GM12875 (cell line): ENCODE results near the gene FBXW4.
A peak's percentile ranks its signal among the peaks of the same experiment; 100 is the strongest.

Source experiments
- H3K4me3 ChIP-seq: one replicate; pipeline ENCODE4 v1.5.1; 2011; ENCODE audit warnings: low read depth, low read length, control low read depth
- CTCF ChIP-seq: IDR thresholded peaks from 2 replicates; pipeline ENCODE4 v1.5.1; 2011; ENCODE audit warnings: low read depth, mild to moderate bottlenecking, control low read depth, inconsistent platforms, low read length, moderate library complexity, borderline replicate concordance; ENCODE audit not compliant: insufficient read depth

Gene FBXW4

DNA sequence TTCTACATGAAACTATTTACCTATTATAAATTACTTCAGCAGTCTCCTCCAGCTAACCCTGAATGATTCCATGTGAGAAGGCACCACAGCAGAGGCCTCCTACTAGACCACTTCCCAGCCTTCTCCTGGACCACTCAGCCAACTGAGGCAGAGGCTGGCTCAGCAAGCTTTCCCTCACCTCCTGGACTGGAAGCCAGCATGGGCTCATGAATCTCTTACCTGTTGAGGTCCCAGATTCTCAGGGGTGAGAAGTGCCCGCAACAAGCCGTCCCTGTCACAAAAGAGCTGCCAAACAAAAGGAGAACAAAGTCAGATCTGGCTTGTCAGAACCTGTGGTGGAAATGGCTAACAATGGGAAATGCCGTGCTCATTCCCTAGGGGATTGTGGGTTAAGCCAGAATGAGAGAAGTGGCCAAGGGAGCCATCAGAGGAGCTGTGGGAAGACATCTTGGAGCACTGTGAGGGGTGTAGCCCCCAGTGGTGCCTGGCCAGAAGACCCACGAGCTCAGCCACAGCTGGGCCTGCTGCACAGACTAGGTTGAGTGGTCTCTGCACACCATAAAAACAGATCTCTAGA, 70.4 kb downstream of the FBXW4 start:
- TF ChIP-seq CTCF, result no peak
- no peak overlapping the region for H3K4me3 ChIP-seq

- no peak for TF ChIP-seq CTCF
- no peak overlapping the region for H3K4me3 ChIP-seq
Observed at GRCh38 chr10:101623528-101623927, 71.4 kb downstream of the FBXW4 start.

DNA sequence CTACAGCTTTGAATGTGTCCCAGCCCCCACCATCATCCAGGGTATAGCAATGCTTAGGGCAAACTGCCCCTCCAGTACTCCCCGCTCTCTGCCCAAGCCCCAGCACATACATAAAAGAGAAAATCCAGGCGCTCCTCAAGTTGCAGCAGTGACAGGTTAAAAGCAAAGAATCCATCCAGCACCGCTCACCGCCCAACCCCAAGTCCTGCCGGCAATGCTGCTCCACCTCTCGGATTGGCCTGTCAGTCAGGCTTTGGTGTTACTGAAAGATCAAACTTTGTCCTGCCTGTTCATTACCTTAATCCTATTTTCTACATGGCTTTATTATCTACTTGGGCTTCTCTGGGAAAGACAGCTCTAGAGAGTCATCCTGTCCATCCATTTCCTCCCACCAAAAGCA, 75.0 kb downstream of the FBXW4 start:
- no peak for TF ChIP-seq CTCF
- H3K4me3 ChIP-seq, result no peak overlapping the region

DNA sequence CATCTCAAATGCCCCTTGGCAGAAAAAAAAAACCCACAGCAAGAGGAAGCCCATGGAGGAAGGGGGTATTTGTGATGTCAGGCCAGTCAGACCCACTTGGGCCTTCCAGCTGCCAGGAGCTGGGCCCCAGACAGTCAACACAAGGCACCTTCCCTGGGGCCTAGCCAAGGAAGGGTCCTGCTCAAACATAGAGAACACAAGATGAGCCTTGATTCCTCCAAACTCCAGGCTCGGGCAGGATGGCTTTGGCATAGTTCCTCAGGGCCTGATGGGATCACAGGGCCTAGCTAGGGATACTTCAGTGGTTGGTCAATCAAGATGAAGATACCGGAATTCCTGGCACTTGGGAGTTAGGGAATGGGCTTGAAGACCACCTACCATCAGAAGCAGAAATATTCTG, 76.1 kb downstream of the FBXW4 start:
- no peak overlapping the region for H3K4me3 ChIP-seq
- TF ChIP-seq CTCF, result no peak

GRCh38 chr10:101617824-101618568, 77.0 kb downstream of the FBXW4 start:
- H3K4me3 ChIP-seq, result no peak overlapping the region
- no peak for TF ChIP-seq CTCF

GRCh38 chr10:101617102-101617823, 77.7 kb downstream of the FBXW4 start:
- TF ChIP-seq CTCF, result peak; percentile 7; the same call in 1 of the 2 replicates
- H3K4me3 ChIP-seq, result no peak overlapping the region
